ENCODE data around the gene RGS13. TPM values are rescaled to one million over a fixed set of nuclear protein-coding genes. Genes with fewer than 3 reads are reported as not detected.

RGS13 gene
- total and polyA plus RNA-seq, 2 experiments from 2014 or later: not detected

- H2AFZ ChIP-seq: no peak overlapping the region
- ATAC-seq (no peak), DNase-seq (ENCODE audit: low spot score) (no peak)
- no peak overlapping the region for H3K4me3 Mint-ChIP-seq
- no peaks in the 10 kb centered on the region for H3K9me3 Mint-ChIP-seq
- no peak for TF ChIP-seq JUNB (IDR thresholded peaks at IDR 0.05; ENCODE audit: unreplicated experiment)
- TF ChIP-seq REST (IDR thresholded peaks at IDR 0.05; ENCODE audit: unreplicated experiment): no peak
- TF ChIP-seq ZNF462 (CRISPR knock-in tag; IDR thresholded peaks at IDR 0.05): no peak
- no peak for TF ChIP-seq NANOG (IDR thresholded peaks at IDR 0.05; ENCODE audit: borderline replicate concordance)
- TF ChIP-seq STAT1 (IDR thresholded peaks at IDR 0.05; ENCODE audit: unreplicated experiment): no peak
- no peak for TF ChIP-seq ETS1 (IDR thresholded peaks at IDR 0.05)
- TF ChIP-seq CTCF (conservative IDR thresholded peaks at IDR 0.05; ENCODE audit: low read depth in 2 of 2): no peak
- H3K36me3 Mint-ChIP-seq (ENCODE audit: low read depth): no peaks in the 10 kb centered on the region
- H3K4me2 ChIP-seq: no peak overlapping the region
- H3K36me3 ChIP-seq (ENCODE audit: insufficient read depth): no peaks in the 10 kb centered on the region
- peaks cover 3% of the 10 kb centered on the region; the same call in 2 of the 3 replicates for H3K4me1 Mint-ChIP-seq
- no peaks in the 10 kb centered on the region for H3K27me3 Mint-ChIP-seq (ENCODE audit: insufficient read depth, low read depth, poor library complexity)
- H3K27me3 ChIP-seq (ENCODE audit: insufficient read depth): no peaks in the 10 kb centered on the region
- H3K27ac Mint-ChIP-seq: no peak overlapping the region
- H3K4me3 ChIP-seq: no peak overlapping the region
- no peaks in the 10 kb centered on the region for H4K20me1 ChIP-seq (replicated peaks; ENCODE audit: insufficient read depth)
- no peaks in the 10 kb centered on the region for H3F3A ChIP-seq (replicated peaks; ENCODE audit: low read depth)
- no peaks in the 10 kb centered on the region for H3K4me1 ChIP-seq (ENCODE audit: insufficient read depth)
- H3K9me2 ChIP-seq (ENCODE audit: insufficient read depth): no peaks in the 10 kb centered on the region
- no peak overlapping the region for H3K27ac ChIP-seq (ENCODE audit: low read depth)
- H3K79me2 ChIP-seq (replicated peaks; ENCODE audit: insufficient read depth): no peaks in the 10 kb centered on the region
These were observed 42.8 kb upstream of the RGS13 start for GRCh38 chr1:192592981-192593708.
